OCI-M2 (cell line): Measurements from ENCODE around the gene TTPAL.

Experiments used
- DNase-seq: peaks from one replicate; lab custom pipeline; 2025; ENCODE audit not compliant: unreplicated experiment; lab: John Stamatoyannopoulos, UW

The TTPAL gene

DNA sequence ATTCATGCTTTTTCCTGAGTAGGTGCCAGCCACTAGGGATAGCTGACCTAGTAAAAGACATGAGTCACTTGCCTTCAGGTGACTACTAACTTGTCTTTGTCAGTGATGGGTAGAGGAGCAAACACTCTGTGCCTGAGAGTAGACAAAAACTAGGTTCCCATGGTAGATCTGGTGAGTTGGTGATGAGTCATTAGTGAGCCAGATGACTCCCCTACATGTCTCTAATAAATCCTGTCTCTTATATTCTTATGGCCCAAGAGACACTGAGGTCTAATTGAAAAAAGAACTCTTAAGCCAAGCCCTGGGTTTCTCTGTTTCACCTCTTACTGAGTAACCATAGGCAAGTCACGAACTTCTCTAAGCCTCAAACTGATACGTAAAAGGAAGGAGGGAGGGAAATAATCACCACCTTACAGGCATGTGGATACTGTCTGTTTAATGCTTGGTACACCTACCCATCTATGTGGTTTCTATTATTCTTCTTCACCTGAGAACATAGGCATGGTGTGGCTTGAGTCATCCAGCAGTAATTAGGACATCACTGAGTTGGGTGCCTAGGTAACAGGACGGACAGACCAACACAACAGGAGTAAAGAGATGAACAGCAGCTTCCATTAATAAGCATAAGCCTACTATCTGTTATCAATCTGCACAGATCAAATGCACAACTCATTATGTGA lies 20.3 kb downstream of the TTPAL start:
- no peak for DNase-seq

DNA sequence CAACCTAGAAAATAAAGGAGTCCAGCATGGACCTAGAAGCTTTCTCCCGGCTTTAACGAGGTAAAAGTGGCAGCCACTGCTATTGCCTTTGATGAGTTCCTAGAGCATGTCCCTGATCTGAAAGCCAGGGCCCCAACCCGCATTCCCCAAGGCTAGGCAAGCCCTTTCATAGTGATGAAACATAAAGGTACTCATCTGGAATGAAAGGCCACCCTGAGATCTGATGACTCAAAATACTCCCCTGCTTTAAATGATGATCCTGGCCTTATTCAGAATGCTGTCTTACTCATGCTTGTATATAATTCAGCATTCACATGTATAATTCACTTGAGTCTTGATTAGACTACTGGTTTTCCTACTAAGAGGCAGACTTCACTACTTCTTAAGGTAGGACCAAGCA lies 21.3 kb downstream of the TTPAL start:
- no peak for DNase-seq

DNA sequence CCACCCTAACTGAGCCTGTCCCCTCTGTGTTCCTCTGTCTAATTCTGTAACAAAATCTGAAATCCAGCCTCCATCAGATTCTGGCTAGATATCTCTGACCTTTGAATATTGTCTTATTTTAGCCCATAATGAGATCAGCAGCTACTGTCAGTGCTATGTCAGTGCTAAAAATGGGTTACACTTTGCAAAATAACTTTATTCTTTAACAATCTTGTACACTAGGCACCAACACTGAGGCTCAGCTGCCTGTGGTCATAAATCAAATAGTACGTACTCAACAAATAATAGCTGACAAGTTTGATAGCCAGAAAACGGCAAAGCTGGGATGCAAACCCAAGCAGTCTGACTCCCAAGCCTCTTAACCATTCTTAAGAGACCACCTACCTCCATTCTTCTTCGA lies 22.1 kb downstream of the TTPAL start:
- DNase-seq, result no peak

DNA sequence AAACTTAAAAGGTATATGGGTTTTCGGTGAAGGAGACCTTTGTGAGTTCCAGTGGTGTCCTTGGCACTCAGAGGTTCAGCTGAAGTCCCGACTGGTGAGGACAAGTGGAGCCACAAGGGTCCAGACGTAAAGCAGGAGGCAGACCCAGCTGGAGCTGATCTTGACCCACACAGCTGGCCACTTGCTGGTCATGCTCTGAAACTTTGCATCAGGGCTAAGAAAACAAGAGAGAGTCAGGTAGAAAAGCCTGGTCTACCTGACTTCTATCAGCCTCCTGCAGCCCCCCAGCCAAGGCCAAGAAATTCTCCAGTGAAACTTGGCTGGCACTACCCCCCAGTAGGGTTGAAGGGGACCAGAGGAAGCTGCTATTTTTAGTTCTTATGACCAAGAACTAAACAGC lies 24.5 kb downstream of the TTPAL start:
- no peak for DNase-seq

DNA sequence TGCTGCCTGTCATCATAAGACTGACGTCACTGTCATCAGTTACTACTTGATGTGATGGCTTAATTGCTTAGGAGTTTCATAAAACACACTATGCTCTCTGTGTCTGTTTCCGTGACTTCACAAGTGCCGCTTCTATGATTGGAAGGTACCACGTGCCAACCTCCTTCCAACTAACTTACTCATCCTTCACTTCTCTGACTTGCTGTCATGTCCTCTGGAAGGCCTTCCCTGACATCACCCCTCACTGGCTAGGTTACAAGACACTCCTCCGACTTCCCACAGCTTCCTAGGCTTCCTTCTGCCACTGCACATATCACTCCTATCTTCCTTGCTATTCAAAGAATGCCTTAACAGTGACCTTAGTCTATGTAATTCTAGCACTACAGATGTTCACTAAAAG lies 25.8 kb downstream of the TTPAL start:
- no peak for DNase-seq

DNA sequence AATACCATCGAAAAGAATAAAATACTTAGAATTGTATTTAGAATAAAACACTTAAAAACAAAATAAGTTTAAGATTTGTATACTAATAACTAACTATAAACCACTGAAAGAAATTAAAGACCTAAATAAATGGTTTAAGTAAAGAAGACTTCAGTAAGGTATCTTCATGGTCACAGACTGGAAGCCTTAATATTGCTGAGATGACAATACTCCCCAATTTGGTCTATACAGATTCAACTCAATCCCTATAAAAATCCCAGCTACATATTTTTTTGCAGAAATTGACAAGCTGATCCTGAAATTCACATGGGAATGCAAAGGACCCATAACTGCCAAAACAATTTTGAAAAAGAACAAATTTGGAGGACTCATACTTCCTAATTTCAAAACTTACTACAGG lies 27.3 kb downstream of the TTPAL start:
- no peak for DNase-seq

DNA sequence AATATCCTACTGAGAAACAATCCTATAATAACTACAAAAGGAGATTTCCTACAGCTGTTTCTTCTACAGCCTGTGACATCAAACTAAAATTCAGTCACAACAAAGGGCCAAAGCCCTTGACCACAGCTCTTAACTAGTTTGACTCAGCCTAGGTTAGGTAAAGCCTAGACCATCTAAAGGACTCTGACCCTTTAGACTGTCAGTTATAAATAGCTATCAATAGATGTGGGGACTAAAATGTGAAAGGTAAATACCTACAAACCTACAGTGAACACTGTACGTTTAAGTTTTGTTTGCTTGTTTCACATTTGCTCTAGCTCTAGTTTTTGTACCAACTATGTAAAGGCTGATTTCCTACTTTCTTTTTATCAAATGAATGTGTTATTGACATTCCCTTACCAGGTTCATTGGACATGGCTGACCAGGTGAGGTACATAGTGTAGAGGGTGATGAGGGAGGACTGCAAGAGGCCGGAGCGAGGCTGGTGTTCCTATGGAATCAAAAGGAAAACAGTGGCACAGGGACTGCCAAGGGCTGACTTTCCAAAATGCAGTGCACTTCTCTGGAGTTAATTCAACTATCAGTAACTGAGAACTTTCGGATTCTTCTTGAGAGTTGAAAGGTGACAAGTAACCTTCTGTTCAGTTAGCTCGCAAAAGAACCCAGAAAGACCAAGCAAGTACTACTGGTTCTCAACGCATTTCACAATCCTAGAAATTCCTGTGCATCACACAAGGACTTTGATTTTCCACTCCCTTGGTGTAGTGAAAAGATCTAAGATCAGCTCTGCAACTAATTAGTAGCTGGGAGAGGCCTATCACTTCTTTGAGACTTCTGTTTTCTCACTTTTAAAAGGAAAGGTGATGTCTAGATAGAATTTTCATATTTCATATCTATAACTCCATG lies 29.0 kb downstream of the TTPAL start:
- no peak for DNase-seq

DNA sequence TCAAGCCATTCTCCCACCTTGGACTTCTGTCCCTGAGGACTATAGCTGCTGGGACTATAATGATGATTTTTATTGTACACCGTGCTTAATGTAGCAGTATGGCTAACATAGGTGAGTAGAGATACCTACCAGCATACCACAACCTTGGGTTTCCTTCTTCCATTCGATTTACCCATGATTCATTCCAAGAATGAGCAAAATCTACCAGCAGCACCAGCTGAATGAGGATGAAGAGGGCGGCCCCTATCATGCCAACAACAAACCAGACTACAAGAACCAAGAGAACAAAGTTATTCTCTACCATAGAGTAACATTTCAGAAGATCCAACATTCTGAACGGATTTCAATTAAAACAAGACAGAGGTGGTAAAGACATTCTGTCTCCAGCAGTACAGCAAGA lies 34.1 kb downstream of the TTPAL start:
- DNase-seq, result no peak

DNA sequence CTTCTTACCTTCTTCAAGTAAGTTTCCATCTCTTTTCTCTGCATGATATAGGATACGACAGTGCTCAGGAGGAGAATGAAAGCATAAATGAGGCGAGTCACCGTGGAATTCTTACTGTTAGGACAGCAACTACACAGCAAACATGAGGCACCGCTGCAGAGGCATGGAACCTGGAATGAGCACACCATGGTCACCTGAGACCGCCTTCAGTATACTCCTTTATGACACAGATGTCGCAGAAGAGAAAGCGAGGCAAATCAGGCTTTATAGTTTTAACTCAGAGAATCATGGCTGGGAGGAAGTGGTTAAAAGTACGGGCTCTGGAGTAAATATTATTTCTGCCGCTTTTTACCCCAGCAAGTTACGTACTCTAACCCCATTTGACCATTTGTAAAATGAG lies 38.2 kb downstream of the TTPAL start:
- no peak for DNase-seq

DNA sequence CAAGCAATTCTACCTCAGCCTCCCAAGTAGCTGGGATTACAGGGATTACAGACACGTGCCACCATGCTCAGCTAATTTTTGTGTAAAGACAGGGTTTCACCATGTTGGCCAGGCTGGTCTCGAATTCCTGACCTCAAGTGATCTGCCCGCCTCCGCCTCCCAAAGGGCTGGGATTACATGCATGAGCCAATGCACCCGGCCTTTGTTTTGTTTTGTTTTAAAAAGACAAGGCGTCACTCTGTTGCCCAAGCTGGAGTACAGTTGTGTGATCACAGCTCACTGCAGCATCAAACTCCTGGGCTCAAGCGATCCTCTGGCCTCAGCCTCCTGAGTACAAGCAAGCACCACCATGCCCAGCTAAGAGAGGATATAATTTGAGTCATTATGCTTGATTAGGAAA lies 40.8 kb downstream of the TTPAL start:
- no peak for DNase-seq

DNA sequence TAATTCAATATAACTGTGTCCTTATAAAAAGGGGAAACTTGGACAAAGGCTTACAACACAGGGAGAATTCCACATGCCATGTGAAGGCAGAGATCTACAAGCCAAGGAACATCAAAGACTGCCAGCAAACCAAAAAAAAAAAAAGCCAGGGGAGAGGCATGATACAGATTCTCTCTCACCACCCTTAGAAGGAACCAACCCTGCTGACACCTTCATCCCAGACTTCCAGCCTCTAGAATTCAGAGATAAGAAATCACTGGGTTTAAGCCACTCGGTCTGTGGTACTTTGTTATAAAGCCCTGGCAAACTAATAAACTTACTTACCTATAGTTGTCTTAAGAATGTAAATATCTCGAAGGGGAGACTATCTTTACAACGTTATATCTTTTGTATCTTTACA lies 41.8 kb downstream of the TTPAL start:
- no peak for DNase-seq

DNA sequence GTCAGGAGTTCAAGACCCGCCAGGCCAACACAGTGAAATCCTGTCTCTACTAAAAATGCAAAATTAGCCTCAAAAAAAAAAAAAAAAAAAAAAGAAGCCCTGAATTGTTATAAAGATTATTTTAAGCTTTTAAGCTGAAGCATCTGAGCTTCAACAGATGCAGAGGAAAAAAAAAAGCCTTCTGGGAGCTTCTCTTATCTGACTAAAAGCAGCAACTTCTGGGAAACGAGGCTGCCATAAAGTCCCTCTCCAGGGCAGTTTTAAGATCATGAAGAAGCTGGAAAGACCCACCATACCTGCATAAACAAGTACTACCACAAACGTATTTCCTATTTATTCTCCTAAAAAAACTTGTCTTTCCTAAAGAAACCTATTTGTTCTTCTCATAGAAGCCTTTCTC lies 42.6 kb downstream of the TTPAL start:
- DNase-seq, result no peak

DNA sequence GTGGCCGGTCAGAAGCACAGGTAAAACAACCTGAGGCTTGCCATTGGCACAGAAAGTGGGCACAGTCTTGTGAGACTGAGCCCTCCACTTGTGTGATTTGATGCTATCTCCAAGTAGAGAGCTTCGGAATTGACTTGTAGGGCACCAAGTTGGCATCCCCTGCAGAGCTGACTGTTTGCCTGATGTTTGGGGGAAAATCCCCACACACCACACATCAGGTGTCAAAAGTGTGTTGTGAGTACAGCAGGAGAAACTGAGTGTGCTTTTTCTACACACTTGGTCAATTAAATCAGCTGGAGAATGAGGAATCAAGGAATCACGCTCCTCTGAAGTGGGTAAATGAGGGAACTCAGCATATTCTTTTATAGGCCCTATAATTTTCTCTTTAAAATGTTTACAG lies 45.2 kb downstream of the TTPAL start:
- DNase-seq, result no peak

DNA sequence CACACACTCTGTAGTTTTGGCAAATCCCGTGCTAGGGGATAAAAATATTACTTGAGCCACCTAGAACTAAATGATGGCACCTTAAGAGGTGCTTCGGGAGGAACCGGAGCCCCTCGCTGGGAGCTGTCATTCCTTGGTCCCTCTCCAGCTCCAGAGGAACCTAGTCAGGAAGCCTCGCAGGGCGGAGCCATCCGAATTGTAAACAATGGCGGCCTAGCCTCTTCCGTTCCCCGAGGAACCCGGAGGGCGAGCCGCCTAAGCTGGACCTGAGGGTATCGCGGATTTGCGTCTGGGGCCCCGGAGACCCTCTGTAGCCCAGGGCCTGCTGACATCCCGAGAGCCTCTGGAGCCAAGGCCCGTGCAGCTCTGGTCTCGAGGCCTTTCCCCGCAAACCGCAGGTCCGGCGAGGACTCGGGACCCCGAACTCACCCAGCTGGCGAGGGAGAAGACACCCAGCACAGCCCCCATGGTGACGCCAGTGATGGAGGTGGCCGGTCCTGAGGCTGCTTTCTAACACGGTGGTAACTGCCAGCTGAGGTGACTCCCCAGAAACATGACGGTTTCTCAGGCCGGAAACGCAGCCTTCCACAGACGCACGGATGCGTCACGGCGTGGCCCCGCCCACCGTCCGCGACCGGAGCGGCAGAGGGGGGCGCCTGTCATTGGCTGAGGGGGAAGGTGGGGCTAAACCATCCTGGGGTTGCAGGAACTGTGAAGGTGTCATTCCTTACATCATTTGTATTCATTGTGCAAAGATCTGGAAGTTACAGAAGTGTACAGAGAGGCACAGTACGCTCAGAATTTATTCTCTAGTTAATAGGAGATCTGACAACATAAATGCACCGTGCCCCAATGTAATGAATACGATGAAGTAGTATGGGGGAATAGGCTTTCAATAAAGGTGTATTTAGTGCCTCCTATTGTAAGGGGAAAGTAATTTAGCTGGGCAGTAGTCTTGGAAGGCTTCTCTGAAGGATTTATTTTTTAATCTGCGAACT lies 46.1 kb downstream of the TTPAL start, which contains the start of gene SERINC3:
Gene SERINC3, minus strand, starts transcription at position 587 of the 998 bp plus-strand sequence. Its CDS starts 119 bp downstream, at position 468.
- DNase-seq, result peak; percentile 54

DNA sequence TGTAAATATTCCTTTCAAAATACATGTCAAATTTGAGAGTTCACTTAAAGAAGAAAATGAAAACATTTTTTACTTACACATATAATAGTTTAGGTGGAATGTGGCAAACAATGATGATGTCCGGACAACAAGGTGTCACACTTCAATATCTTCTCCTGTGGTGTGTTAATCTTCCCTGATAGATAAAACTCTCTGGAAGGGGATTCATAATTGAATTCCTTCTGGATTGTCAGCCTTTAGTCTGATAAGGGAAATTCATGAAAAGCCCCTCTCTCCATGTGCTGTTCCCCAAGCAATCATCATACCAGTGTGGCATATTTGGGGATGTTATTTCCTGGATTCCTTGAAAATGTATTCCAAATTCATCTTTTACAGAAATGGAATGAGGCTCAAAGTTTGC lies 47.2 kb downstream of the TTPAL start:
- DNase-seq, result no peak

DNA sequence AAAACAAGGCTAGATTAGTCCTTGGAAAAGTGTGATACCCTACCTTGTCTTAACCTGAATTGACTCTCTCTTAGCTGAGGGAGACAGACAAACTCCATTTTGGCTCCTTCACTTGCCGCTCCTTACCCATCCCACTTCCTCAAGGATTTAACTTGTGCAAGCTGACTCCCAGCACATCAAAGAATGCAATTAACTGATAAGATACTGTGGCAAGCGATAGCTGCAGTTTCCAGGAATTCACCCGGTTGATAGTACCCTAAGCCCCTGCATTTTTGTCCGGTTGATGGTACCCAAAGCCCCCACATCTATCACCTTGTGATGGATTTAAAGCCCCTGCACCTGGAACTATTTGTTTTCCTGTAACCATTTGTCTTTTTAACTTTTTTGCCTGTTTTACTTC lies 48.1 kb downstream of the TTPAL start:
- no peak for DNase-seq

DNA sequence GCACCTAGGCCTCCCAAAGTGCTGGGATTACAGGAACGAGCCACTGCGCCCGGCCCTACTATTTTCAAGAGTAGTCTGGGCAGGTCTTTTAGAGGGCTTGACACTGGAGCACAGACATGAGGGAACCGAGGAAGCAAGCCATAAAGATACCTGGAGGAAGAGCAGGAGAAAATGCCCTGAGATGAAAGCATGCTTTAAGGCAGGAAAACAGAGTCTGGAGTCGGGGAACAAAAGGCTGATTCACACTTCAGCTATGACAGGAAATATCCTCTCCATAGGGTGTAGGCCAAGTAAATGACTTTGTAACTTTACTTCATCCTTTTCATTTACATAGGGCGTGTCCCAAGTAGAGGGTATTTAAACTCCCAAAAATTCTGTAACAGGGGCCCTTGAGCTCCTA lies 50.5 kb downstream of the TTPAL start:
- DNase-seq, result no peak

DNA sequence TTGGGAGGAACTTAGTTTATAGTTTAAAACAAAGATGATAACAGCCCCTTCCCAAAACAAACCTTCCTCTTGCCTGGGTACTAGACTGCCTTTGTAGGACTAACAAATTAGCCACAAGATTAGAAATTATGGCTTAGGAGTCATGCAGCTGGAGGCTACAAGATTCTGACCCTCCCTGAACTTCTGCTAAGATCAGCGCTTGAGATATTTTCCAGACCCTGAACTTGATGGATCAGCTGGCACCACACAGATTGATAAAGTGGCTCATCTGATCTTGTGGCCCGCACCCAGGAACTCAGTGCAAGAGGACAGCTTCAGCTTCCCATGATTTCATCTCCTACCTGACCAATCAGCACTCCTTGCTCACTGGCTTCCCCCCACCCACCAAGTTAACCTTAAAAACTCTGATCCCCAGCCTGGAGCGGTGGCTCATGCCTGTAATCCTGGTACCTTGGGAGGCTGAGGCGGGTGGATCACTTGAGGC lies 52.1 kb downstream of the TTPAL start:
- DNase-seq, result no peak

DNA sequence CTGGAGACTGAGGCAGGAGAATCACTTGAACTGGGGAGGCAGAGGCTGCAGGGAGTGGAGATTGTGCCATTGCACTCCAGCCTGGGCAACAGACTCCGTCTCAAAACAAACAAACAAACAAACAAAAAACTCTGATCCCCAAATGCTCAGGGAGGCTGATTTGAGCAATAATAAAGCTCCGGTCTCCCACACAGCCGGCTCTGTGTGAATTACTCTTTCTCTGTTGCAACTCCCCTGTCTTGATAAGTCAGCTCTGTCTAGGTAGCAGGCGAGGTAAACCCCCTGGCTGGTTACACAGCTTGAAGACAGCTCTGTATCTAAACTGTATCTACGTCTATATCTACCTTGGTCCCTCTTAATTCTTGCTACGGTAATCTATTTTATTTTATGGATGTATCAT lies 52.6 kb downstream of the TTPAL start:
- no peak for DNase-seq

DNA sequence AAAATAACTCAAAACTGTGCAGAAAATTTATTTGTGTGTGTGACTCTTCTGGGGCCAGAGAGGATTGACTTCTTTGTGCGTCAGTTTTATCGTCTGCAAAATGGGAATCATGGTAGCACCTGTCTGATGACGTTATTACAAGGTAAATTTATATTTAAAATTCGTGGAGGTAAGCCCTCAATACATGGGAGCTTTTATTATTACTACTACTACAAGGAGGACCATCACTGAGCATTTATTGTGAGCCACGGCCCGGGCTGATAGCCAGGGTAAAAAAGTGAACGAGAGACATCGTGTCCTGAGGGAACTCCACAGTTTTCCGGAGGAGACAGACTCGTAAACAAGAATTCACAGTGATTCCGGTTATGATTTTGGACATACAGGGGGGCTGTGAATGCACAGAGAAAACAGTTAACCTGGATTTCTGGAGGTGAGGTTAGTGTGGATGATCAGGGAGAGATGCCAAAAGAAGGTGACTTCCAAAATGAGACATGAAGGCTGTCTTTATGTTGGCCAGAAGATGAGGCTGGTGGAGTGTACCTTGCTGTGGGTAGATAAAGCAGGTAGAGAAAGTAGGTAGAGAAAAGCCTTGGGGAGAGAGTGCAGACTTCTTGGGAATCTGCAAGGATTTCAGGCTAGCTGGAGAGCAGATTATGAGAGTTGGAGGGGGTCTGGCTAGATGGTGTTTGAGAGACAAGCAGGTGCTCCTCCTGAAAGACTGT lies 56.7 kb downstream of the TTPAL start:
- no peak for DNase-seq

DNA sequence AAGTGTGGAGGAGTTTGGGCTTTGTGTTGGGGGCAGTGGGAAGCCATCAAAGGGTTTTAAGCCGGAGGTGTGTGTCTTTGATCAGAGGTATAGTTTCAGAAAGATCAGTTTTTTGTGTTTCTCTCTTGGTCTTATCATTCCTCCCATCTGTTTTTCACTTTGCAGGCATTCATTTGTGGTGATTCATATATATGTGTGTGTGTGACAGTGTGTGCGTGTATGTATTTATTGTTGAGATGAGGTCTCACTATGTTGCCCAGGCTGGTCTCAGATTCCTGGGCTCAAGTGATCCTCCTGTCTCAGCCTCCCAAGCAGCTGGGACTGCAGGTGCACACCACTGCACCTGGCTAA lies 57.3 kb downstream of the TTPAL start:
- DNase-seq, result no peak
